ENCODE results near the gene DMKN.

DNA sequence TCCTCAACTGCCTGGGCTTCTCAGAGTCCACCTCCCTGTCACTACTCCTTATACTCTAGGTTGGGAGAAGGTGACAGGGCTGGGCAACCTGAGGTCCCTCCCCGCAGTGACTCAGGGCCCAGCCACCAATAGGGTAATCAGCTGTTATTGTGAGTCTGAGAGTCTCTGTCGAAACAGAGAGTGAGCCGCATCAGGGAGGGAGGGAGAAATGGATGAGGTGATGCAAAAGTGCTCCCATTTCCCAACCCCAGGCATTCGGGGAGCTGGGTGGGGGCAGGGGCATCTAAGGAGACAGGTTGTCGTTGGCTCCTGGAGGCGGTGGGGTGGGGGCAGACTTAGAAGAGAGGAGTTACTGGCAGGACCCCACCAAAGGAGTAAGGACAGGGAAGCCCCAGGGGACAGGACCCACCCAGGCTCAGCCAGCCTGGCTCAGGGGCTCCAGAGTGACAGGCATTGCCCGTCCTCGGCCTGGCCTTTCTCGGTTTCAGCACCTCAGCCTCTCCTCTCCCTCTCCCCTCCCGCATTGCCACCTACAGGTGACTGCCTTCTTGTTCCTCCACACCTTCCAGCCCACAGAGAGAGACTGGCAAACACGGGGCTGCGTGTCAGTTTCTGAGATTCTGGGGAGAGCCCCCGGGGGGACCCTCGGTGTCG is at the start of gene DMKN:
- TF ChIP-seq ZEB2 (IDR thresholded peaks at IDR 0.05) = no peak
- no peak for TF ChIP-seq KLF16 (IDR thresholded peaks at IDR 0.05)
- no peak for TF ChIP-seq ZFP30 (CRISPR knock-in tag; IDR thresholded peaks at IDR 0.05; ENCODE audit: borderline replicate concordance)
- no peak for TF ChIP-seq ATF6 (CRISPR knock-in tag; IDR thresholded peaks at IDR 0.05)
- TF ChIP-seq, protein P1, sequence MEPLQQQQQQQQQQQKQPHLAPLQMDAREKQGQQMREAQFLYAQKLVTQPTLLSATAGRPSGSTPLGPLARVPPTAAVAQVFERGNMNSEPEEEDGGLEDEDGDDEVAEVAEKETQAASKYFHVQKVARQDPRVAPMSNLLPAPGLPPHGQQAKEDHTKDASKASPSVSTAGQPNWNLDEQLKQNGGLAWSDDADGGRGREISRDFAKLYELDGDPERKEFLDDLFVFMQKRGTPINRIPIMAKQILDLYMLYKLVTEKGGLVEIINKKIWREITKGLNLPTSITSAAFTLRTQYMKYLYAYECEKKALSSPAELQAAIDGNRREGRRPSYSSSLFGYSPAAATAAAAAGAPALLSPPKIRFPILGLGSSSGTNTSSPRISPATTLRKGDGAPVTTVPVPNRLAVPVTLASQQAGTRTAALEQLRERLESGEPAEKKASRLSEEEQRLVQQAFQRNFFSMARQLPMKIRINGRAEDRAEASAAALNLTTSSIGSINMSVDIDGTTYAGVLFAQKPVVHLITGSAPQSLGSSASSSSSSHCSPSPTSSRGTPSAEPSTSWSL (CRISPR knock-in tag; IDR thresholded peaks at IDR 0.05; ENCODE audit: borderline replicate concordance) = no peak
- TF ChIP-seq POLR2A (conservative IDR thresholded peaks at IDR 0.05) = no peak
